ENCODE results near the gene MUC21. TPM values are rescaled to one million over a fixed set of nuclear protein-coding genes. Genes with fewer than 3 reads are reported as not detected.

Gene MUC21
- total RNA-seq, 6 experiments from 2014 or later = not detected

- Mint-ChIP-seq H3K36me3 (ENCODE audit: low read depth) (no peaks in the 10 kb centered on the region), H3K27ac (no peak within 1 kb of the TSS), H3K9me3 (no peaks in the 10 kb centered on the region), H3K4me3 (no peak within 1 kb of the TSS), H3K4me1 (ENCODE audit: low read depth) (peaks cover 14% of the 10 kb centered on the region), H3K27me3 (ENCODE audit: insufficient read depth) (peaks cover 39% of the 10 kb centered on the region)
- TF ChIP-seq CTCF (IDR thresholded peaks at IDR 0.05) = no peak
- DNase-seq = no peak
These were observed 43.0 kb upstream of the MUC21 start, which contains the start of gene MUCL3 for GRCh38 chr6:30940361-30940986. MUCL3 (plus strand) TSS chr6:30940973; CDS start chr6:30941000, 27 bp downstream.

GRCh38 chr6:30942338-30943060 is 41.0 kb upstream of the MUC21 start:
- Mint-ChIP-seq H3K4me1 (ENCODE audit: low read depth) (peaks cover 14% of the 10 kb centered on the region), H3K4me3 (peak overlapping the region; percentile 61), H3K27me3 (ENCODE audit: insufficient read depth) (peaks cover 36% of the 10 kb centered on the region), H3K27ac (no peak overlapping the region), H3K9me3 (no peaks in the 10 kb centered on the region), H3K36me3 (ENCODE audit: low read depth) (no peaks in the 10 kb centered on the region)
- peak; percentile 78 for TF ChIP-seq CTCF (IDR thresholded peaks at IDR 0.05)
- peak; percentile 80 for DNase-seq

- H3K36me3 Mint-ChIP-seq (ENCODE audit: low read depth) = no peaks in the 10 kb centered on the region
- no peak overlapping the region for H3K4me3 Mint-ChIP-seq
- H3K27me3 Mint-ChIP-seq (ENCODE audit: insufficient read depth) = peaks cover 42% of the 10 kb centered on the region
- no peak overlapping the region for H3K27ac Mint-ChIP-seq
- H3K9me3 Mint-ChIP-seq = no peaks in the 10 kb centered on the region
- TF ChIP-seq CTCF (IDR thresholded peaks at IDR 0.05) = no peak
- H3K4me1 Mint-ChIP-seq (ENCODE audit: low read depth) = peaks cover 14% of the 10 kb centered on the region
- DNase-seq = no peak
These were observed 39.5 kb upstream of the MUC21 start for GRCh38 chr6:30944051-30944450.

GRCh38 chr6:30945281-30945680 is 38.2 kb upstream of the MUC21 start:
- no peak overlapping the region for H3K4me3 Mint-ChIP-seq
- DNase-seq = no peak
- H3K9me3 Mint-ChIP-seq = no peaks in the 10 kb centered on the region
- H3K27me3 Mint-ChIP-seq (ENCODE audit: insufficient read depth) = peaks cover 49% of the 10 kb centered on the region
- H3K4me1 Mint-ChIP-seq (ENCODE audit: low read depth) = peaks cover 14% of the 10 kb centered on the region
- H3K27ac Mint-ChIP-seq = no peak overlapping the region
- H3K36me3 Mint-ChIP-seq (ENCODE audit: low read depth) = no peaks in the 10 kb centered on the region
- no peak for TF ChIP-seq CTCF (IDR thresholded peaks at IDR 0.05)

GRCh38 chr6:30947231-30947630 is 36.3 kb upstream of the MUC21 start:
- Mint-ChIP-seq H3K36me3 (ENCODE audit: low read depth) (no peaks in the 10 kb centered on the region), H3K27me3 (ENCODE audit: insufficient read depth) (peaks cover 58% of the 10 kb centered on the region), H3K4me3 (no peak overlapping the region), H3K27ac (no peak overlapping the region), H3K4me1 (ENCODE audit: low read depth) (peaks cover 10% of the 10 kb centered on the region), H3K9me3 (no peaks in the 10 kb centered on the region)
- no peak for TF ChIP-seq CTCF (IDR thresholded peaks at IDR 0.05)
- DNase-seq = no peak
